Measurements from ENCODE around the gene HLA-DPB1. TPM values are rescaled to one million over a fixed set of nuclear protein-coding genes. Genes with fewer than 3 reads are reported as not detected.

HLA-DPB1 gene
- total and polyA plus RNA-seq, 9 of the 15 experiments (the other 6 are each of a cell fraction or from before 2014, with no cell fraction given), result 0.07 to 1.2 (median 0.51) TPM

DNA sequence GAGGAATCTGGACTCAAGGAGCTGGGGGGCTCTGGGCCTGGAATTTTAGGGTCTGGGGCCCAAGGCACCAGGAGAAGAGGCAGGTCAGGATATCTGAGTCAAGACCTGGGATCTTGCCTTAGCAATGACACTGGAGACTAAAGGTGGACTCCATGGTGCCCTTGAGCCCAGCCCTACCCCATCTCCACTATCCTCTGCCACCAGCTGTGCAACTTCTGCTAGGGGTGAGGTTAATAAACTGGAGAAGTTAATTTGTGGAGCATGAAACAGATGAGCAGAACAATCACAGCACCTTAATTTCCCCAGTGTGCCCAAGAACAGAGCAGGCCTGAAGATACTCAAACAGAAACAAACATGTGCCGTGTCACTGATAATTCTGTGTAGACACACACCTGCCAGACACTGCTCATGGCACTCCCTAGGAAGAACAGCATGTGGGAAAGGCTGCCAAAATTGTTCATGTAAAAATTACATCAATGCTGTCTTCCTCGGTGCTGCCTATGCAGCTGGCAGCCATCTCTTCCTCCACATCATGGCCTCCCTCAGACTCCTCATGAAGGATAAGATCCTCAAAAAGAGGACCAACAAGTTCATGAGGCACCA, 3.2 kb downstream of the HLA-DPB1 start (continued):
- TF ChIP-seq, protein P1, sequence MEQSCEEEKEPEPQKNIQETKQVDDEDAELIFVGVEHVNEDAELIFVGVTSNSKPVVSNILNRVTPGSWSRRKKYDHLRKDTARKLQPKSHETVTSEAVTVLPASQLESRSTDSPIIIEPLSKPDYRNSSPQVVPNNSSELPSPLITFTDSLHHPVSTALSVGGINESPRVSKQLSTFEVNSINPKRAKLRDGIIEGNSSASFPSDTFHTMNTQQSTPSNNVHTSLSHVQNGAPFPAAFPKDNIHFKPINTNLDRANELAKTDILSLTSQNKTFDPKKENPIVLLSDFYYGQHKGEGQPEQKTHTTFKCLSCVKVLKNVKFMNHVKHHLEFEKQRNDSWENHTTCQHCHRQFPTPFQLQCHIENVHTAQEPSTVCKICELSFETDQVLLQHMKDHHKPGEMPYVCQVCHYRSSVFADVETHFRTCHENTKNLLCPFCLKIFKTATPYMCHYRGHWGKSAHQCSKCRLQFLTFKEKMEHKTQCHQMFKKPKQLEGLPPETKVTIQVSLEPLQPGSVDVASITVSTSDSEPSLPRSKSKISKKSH (CRISPR knock-in tag; IDR thresholded peaks at IDR 0.05), result no peak
- TF ChIP-seq CREM (IDR thresholded peaks at IDR 0.05; ENCODE audit: low read depth) (no peak), POLR3A (IDR thresholded peaks at IDR 0.05; ENCODE audit: borderline replicate concordance, extremely low read depth, insufficient read depth, insufficient read length) (no peak), TBL1XR1 (IDR thresholded peaks at IDR 0.05; ENCODE audit: low read length in 2 of 2) (no peak), MBD2 (IDR thresholded peaks at IDR 0.05; ENCODE audit: borderline replicate concordance, low read depth) (no peak)

DNA sequence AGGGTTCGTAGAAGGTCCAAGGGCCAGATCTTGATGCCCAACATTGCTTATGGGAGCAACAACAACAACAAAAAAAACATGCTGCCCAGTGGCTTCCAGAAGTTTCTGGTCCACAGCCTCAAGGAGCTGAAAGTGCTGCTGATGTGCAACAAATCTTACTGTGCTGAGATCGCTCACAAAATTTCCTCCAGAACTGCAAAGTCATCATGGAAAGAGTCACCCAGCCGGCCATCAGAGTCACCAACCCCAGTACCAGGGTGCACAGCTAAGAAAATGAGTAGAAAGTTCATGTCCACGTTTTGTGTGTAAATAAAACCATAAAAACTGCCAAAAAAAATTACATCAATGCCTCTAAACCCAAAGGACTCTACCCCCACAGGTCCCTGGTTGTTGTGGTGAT, 3.8 kb downstream of the HLA-DPB1 start:
- peaks cover 29 to 49% of the 10 kb centered on the region in 2 experiments for H3K27me3 ChIP-seq (ENCODE audit: control insufficient read depth in 2 of 2, insufficient read depth in 2 of 2, low read length in 2 of 2)
- no peak overlapping the region for H3K4me2 ChIP-seq (ENCODE audit: insufficient read depth, low read length)
- H3K27ac ChIP-seq (ENCODE audit: extremely low read depth, low read depth, low read length), result no peak overlapping the region
- no TSS peak for BruUV-seq (replicated peaks)
- FAIRE-seq, result peak; percentile 6
- H3K36me3 ChIP-seq (ENCODE audit: control insufficient read depth, insufficient read depth, low read length), result no peaks in the 10 kb centered on the region
- ATAC-seq, result no peak
- no peak for DNase-seq (ENCODE audit: extremely low read depth in 1 of 4, low spot score in 3 of 4)
- no peaks in the 10 kb centered on the region for H3K9me3 ChIP-seq (replicated peaks; ENCODE audit: control insufficient read depth, insufficient read depth, low read depth, low read length)
- H2AFZ ChIP-seq (ENCODE audit: low read depth, low read length), result no peak overlapping the region
- in situ Hi-C loops (cut with MboI), result no loop called here
- no peaks in the 10 kb centered on the region for H3K9me1 ChIP-seq (ENCODE audit: control insufficient read depth, insufficient read depth, low read length)
- no peak overlapping the region for H3K9ac ChIP-seq (ENCODE audit: insufficient read depth in 1 of 2, low read depth in 2 of 2, low read length in 2 of 2)
- H4K20me1 ChIP-seq (replicated peaks; ENCODE audit: control insufficient read depth, insufficient read depth, low read length), result no peaks in the 10 kb centered on the region
- H3K79me2 ChIP-seq (ENCODE audit: control insufficient read depth, insufficient read depth, low read length), result no peaks in the 10 kb centered on the region
- peaks cover 0 to 6% of the 10 kb centered on the region in 2 experiments; a peak in 2 of 5 replicates for H3K4me1 ChIP-seq (replicated peaks in 1 of 2; ENCODE audit: control insufficient read depth in 2 of 2, insufficient read depth in 2 of 2, low read length in 2 of 2)
- H3K4me3 ChIP-seq, result no peak overlapping the region
- WGBS (ENCODE audit: insufficient coverage, low coverage, missing lambda C conversion rate), result 5% methylated on average over 4 of the region's 4 CpGs
- POLR2A ChIA-PET, result interaction anchor here (0.6 kb wide), 1 partner anchor 18 kb away, joined by 3 read pairs; no protein-coding TSS in a partner anchor
- CTCF ChIA-PET (ENCODE audit: low intra/inter-chr PET ratio), result no interaction called here
- intact Hi-C loops (cut with micrococcal nuclease), result no loop called here
- TF ChIP-seq HLTF (IDR thresholded peaks at IDR 0.05), result no peak
- no peak for TF ChIP-seq NCOA1 (IDR thresholded peaks at IDR 0.05; ENCODE audit: low read depth)
- no peak for TF ChIP-seq HNRNPUL1 (IDR thresholded peaks at IDR 0.05; ENCODE audit: low read length)
- peak; percentile 75 for TF ChIP-seq MAFG (tag; conservative IDR thresholded peaks at IDR 0.05)
- TF ChIP-seq, protein P2, sequence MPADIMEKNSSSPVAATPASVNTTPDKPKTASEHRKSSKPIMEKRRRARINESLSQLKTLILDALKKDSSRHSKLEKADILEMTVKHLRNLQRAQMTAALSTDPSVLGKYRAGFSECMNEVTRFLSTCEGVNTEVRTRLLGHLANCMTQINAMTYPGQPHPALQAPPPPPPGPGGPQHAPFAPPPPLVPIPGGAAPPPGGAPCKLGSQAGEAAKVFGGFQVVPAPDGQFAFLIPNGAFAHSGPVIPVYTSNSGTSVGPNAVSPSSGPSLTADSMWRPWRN (IDR thresholded peaks at IDR 0.05; ENCODE audit: low read depth), result no peak
- TF ChIP-seq ZNF316 (IDR thresholded peaks at IDR 0.05), result peak; percentile 68
- TF ChIP-seq, protein P3, sequence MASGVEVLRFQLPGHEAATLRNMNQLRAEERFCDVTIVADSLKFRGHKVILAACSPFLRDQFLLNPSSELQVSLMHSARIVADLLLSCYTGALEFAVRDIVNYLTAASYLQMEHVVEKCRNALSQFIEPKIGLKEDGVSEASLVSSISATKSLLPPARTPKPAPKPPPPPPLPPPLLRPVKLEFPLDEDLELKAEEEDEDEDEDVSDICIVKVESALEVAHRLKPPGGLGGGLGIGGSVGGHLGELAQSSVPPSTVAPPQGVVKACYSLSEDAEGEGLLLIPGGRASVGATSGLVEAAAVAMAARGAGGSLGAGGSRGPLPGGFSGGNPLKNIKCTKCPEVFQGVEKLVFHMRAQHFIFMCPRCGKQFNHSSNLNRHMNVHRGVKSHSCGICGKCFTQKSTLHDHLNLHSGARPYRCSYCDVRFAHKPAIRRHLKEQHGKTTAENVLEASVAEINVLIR (CRISPR knock-in tag; IDR thresholded peaks at IDR 0.05), result no peak
- TF ChIP-seq TEAD4 (IDR thresholded peaks at IDR 0.05; ENCODE audit: low read length), result no peak
- no peak for TF ChIP-seq TEAD4 (CRISPR knock-in tag; IDR thresholded peaks at IDR 0.05; ENCODE audit: borderline replicate concordance)
- peak; percentile 56; the same call in 1 of the 2 replicates for TF ChIP-seq C11orf30 (IDR thresholded peaks at IDR 0.05; ENCODE audit: low read depth)
- peak; percentile 33; the same call in 1 of the 2 replicates for TF ChIP-seq NFE2 (IDR thresholded peaks at IDR 0.05; ENCODE audit: low read depth)
- no peak for TF ChIP-seq KDM2B (CRISPR knock-in tag; IDR thresholded peaks at IDR 0.05)
- no peak for TF ChIP-seq ZNF143 (CRISPR knock-in tag; IDR thresholded peaks at IDR 0.05)

Data from K562 (cell line).